DMS 273 (cell line): Measurements from ENCODE around the gene TNFRSF17.
"Not testable (repeated sequence)": the region's sequence is repeated elsewhere in the genome, so short reads cannot be mapped to it uniquely, and the experiment has no call there.

Source experiments
- DNase-seq: peaks from one replicate; lab custom pipeline; 2025; ENCODE audit not compliant: unreplicated experiment; lab: John Stamatoyannopoulos, UW

TNFRSF17 gene

DNA sequence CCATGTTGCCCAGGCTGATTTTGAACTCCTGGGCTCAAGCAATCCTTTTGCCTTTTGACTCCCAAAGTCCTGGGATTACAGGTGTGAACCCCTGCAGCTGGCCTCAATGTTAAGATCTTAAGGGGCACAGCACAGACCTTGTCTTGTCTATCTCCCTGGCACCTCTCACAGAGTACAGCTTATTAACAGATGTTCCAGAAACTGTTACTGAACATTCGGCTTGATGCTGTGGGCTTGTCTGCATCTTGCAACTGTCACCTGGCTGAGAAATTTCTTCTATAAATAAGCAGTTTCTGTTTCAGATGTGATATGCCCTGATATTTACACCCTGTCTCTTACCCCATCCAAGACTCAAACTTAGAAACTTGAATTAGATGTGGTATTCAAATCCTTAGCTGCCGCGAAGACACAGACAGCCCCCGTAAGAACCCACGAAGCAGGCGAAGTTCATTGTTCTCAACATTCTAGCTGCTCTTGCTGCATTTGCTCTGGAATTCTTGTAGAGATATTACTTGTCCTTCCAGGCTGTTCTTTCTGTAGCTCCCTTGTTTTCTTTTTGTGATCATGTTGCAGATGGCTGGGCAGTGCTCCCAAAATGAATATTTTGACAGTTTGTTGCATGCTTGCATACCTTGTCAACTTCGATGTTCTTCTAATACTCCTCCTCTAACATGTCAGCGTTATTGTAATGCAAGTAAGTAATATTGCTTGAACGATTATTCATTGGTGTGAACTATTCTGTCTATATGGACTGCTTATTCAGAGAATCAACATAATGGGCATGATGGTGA, at the start of gene TNFRSF17:
Gene TNFRSF17, plus strand, starts transcription at position 450 of the 791 bp plus-strand sequence. Its CDS starts 115 bp downstream, at position 565.
- no peak for DNase-seq

GRCh38 chr16:11915644-11916523, 49.1 kb upstream of the TNFRSF17 start, which contains the start of gene GSPT1:
TSS of gene GSPT1 (minus strand) at chr16:11915956. CDS start at chr16:11915720, 236 bp downstream.
- peak; percentile 99 for DNase-seq

DNA sequence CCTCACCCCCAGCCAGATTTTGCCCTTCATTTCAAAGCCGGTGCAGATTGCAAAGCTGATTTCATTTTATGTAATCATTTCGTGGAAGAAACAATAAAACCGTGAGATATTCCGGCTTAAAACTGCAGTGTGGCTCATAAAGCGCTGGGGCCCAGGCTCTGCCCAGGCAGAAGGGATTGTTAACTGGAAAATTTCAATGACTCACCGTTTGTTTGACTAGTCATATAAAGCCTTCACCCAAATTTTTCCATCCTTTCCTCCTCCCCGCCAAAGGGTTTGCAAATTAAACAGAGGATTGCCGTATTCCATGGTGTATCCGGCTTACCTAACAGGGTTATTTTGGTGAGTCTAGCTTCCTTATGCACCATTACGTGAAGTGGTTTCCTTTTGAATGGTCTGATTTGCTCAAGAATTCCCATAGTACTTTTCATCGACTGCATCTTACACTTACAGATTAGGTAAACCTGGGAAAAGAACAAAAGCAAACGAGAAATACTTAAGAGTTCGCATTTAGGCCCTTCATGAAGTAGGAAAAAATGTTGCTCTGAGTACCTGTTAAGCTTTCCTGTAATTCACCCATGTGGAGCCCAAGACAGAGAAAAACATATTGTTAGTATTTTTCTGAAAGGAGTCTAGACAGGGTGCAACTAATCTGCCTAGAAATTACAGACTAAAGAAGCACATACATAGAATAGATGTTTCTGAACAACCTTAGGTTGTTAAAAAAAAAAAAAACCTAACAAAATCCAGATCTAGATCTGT, 48.3 kb upstream of the TNFRSF17 start:
- DNase-seq = no peak

DNA sequence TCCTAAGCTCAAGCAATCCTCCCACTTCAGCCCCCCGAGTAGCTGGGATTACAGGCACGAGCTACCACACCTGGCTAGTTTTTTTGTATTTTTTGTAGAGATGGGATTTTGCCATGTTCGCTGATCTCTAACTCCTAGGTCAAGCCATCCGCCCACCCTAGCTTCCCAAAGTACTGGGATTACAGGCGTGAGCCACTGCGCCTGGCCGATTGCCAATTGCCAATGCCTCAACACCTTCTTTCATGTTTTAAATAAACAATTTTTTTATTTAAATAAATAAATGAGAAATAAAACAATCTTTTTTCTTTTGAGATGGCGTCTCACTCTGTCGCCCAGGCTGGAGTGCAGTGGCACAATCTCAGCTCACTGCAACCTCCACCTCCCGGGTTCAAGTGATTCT, 41.0 kb upstream of the TNFRSF17 start:
- DNase-seq = not testable (repeated sequence)

DNA sequence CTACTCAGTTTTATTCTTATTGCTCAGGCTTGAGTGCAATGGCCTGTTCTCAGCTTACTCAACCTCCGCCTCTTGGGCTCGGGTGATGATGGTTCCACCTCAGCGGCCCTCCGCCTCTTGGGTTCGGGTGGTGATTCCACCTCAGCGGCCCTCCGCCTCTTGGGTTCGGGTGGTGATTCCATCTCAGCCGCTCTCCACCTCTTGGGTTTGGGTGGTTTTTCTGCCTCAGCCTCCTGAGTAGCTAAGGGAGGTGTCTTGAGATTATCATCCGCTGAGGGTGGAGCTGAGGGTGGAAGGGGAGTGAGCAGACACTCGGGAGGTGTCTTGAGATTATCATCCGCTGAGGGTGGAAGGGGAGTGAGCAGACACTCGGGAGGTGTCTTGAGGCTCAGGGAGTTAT, 37.7 kb upstream of the TNFRSF17 start:
- DNase-seq = not testable (repeated sequence)

DNA sequence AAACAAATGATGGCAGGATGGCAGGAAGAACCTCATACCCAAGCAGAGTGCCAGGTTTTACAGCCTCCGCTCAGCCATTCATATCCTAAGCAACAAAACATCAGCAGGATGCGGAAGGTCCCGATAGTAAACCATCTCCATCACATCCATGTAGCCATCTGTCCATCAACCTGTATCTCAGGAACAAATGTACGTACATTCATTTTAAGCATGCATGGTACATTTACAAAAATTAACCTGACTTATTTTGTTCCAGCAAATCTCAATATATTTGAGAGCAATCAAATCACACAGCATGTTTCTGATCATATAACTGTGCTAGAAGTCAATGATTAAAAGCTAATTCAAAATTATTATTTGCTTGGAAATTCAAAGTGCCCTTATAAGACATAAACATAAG, 23.1 kb upstream of the TNFRSF17 start, which contains the start of gene NPIPB2:
Gene NPIPB2, minus strand, starts transcription at position 101 of the 400 bp plus-strand sequence. Its CDS starts 0 bp downstream, at position 101.
- not testable (repeated sequence) for DNase-seq

DNA sequence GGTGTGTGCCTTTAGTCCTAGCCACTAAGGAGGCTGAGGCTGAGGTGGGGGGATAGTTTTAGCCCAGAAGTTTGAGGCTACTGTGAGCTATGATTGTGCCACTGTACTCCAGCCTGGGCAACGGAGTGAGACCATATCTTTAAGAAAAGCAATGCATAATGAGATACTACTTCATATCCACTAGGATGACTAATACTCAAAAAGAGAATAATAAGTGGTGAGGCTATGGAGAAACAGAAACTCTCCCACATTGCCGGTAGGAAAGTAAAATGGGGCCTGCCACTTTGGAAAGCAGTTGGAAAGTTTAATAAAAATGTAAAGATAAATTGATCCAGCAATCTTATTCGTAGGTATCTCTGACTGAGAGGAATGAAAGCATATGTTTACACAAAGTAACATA, 18.6 kb upstream of the TNFRSF17 start:
- DNase-seq = no peak

DNA sequence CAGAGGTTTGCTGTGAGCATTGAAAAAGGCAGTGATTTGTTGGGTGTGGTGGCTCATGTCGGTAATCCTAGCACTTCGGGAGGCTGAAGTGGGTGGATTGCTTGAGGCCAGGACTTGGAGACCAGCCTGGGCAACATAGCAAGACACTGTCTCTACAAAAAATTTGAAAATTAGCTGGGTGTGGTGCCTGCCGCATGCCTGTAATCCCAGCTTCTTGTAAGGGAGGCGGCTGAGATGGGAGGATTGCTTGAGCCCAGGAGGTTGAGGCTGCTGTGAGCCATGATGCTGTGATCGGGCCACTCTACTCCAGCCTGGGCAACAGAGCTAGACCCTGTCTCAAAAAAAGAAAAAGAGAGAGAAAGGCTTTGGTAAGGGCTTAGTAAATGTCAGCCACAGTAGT, 16.2 kb upstream of the TNFRSF17 start:
- DNase-seq = no peak

GRCh38 chr16:11949527-11949926, 15.5 kb upstream of the TNFRSF17 start:
- peak; percentile 75 for DNase-seq

DNA sequence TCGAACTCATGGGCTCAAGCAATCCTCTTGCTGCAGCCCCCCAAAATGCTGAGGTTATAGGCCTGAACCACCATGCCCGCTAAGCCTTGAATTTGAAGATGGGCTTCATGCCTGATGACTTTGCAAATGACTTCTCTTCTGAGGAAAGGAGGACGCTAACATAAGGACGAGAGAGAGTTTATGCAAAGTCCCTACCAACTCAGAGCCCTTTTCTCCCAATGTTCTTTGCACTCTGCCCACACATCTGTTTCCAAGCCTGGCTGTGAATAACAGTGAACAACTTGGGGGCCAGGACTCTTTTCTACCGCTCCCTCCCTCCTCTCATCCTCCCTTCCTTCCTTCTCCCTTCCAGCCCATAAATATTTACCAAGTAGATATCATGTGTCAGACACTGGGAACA, 14.6 kb upstream of the TNFRSF17 start:
- no peak for DNase-seq

DNA sequence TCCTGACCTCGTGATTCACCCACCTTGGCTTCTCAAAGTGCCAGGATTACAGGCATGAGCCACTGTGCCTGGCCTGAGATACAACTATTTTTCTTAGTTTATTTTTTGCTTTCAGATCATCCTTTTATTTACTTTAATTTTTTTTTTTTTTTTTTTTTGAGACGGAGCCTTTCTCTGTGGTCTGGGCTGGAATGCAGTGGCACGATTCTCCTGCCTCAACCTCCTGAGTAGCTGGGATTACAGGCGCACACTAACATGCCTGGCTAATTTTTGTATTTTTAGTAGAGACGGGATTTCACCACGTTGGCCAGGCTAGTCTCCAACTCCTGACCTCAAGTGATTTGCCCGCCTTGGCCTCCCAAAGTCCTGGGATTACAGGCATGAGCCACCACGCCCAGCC, 11.4 kb upstream of the TNFRSF17 start:
- not testable (repeated sequence) for DNase-seq

GRCh38 chr16:11955713-11956123, 9.3 kb upstream of the TNFRSF17 start:
- DNase-seq = no peak

GRCh38 chr16:11956558-11956957, 8.5 kb upstream of the TNFRSF17 start:
- no peak for DNase-seq

- no peak for DNase-seq
Observed at GRCh38 chr16:11957591-11958395, 7.2 kb upstream of the TNFRSF17 start.

- DNase-seq = not testable (repeated sequence)
Observed at GRCh38 chr16:11962457-11962856, 2.6 kb upstream of the TNFRSF17 start.

- DNase-seq = not testable (repeated sequence)
Observed at GRCh38 chr16:11962978-11963377, 2.0 kb upstream of the TNFRSF17 start.

DNA sequence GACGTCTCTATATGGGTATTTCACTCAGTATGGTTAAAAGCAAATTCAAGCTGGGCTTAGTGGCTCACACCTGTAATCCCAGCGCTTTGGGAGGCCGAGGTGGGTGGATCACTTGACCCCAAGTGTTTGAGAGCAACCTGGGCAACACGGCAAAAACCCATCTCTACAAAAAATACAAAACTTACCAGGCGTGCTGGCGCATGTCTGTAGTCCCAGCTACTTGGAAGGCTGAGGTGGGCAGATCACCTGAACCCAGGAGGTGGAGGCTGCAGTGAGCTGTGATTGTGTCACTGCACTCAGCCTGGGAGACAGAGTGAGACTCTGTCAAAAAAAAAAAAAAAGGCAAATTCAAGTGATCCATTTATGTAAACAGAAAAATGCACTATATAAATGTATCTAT, 1.3 kb upstream of the TNFRSF17 start:
- DNase-seq = no peak

DNA sequence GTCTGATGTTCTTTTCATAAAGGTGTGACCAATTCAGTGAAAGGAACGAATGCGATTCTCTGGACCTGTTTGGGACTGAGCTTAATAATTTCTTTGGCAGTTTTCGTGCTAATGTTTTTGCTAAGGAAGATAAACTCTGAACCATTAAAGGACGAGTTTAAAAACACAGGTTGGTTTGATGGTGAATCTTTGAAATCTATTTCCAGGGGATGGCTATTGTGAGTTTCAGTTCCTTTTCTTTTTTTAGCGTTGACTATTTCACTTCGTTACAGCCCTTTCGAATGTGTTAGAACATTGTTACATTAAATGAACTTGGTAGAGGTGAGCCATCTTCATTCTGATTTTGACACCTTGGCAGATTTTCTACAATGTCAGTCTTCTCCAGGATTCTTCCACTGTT, 1.2 kb downstream of the TNFRSF17 start:
- DNase-seq = no peak

- DNase-seq = no peak
Observed at GRCh38 chr16:11967195-11967911, 2.3 kb downstream of the TNFRSF17 start.
